ENCODE data around the gene CETP.

The CETP gene

GRCh38 chr16:57030346-57030902 is 68.7 kb downstream of the CETP start:
- no peak for DNase-seq
- intact Hi-C loops (cut with DNase I), result no loop called here

GRCh38 chr16:57031156-57031555 is 69.4 kb downstream of the CETP start:
- intact Hi-C loops (cut with DNase I), result no loop called here
- peak in 1 of 10 donors; percentile 32 for DNase-seq

- intact Hi-C loops (cut with DNase I), result no loop called here
- DNase-seq, result no peak
These were observed 70.6 kb downstream of the CETP start for GRCh38 chr16:57032346-57032745.

GRCh38 chr16:57032931-57033330 is 71.2 kb downstream of the CETP start:
- intact Hi-C loops (cut with DNase I), result no loop called here
- no peak for DNase-seq

All from posterior cingulate gyrus (tissue), 11 donors.